GM18867 (cell line): ENCODE measurements around the gene SEMG1.

ENCODE experiments used
- ATAC-seq: cut with Tn5 transposase; IDR thresholded peaks from one replicate; pipeline ENCODE4 v1.9.1; 2021; ENCODE audit warnings: mild to moderate bottlenecking, moderate library complexity; ENCODE audit not compliant: unreplicated experiment

SEMG1 gene

DNA sequence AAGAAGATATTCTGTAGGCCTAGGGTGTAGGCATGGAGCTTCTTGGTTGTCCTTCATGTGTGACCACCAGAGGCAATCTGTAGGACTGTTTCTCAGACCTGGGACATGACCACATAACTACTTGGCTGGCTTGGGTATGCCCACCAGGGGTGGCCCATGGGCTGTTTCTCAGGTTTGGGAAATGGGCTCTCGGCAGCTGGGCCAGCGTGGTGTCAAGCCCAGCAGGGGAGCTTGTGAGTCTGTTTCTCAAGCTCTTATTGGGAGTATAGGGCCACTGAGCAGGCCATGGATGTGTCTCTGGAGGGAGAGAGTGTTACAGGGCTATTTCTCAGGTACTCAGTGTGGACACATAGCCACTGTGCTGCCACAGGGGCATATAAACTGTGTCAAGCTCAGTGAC, 11.8 kb downstream of the SEMG1 start:
- no peak for ATAC-seq

- ATAC-seq, result no peak
Measured at GRCh38 chr20:45221076-45221475, 14.2 kb downstream of the SEMG1 start, which contains the start of gene SEMG2. Gene SEMG2 (plus strand): TSS chr20:45221373. CDS start chr20:45221390, 17 bp downstream.

- ATAC-seq, result no peak
Measured at GRCh38 chr20:45223136-45223535, 16.3 kb downstream of the SEMG1 start.

DNA sequence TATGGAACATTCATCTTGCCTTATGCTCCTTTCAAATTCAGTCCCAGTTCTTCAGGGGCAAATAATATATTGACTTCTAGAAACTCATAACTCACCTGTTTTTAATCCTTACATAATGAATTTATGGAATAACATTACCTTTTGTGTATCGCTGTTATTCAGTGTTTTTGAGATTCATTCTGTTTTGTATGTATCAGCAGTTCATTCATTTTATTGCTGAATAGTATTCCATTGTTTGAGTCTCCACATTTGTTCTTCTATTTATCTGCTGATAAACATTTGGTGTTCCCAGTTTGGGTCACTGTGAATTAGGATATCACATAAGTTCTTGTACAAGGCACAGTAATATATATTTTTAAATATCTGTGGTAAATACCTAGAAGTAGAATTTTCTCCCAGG, 19.5 kb downstream of the SEMG1 start:
- no peak for ATAC-seq

GRCh38 chr20:45229264-45230056, 22.6 kb downstream of the SEMG1 start:
- ATAC-seq, result no peak

DNA sequence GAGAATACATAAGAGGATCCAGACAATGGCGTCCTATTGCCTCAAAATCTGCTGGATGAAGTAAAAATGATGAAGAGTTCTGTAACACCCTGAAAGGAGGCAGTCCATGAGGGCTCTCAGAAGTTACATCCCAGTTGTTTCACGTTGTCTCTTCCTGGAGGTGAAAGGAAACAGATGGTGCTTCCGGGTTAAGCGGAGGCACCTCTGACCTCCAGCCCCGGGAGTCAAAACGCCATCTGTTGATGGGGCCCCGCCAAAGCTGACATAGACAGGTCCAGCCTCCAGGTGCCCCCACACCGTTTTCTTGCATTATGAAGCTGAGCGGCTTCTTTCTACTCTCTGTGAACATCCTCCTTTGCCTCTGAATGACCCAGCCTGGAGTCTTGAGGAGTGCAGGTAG, 23.8 kb downstream of the SEMG1 start:
- no peak for ATAC-seq

GRCh38 chr20:45235995-45236394, 29.2 kb downstream of the SEMG1 start:
- no peak for ATAC-seq

GRCh38 chr20:45238139-45238538, 31.3 kb downstream of the SEMG1 start:
- ATAC-seq, result no peak

- no peak for ATAC-seq
Measured at GRCh38 chr20:45246109-45246508, 39.3 kb downstream of the SEMG1 start.

DNA sequence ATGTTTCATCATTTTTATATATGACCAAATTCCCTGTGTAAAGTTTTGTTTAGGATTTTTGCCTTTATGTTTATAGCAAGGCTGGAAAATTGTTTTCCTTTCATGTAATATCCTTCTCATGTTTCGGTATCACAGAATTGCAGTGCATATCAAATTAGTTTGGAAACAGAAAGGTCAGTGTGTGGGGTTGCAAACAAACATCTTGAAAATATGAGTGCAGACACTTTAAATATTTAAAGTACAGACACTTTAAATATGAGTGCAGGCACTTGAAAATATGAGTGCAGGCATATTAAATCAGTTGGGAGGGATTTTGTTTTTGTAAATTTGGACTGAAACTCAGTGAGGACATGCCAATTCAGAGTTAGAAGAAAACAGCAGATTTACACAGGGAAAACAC, 41.0 kb downstream of the SEMG1 start:
- no peak for ATAC-seq

- no peak for ATAC-seq
Measured at GRCh38 chr20:45248609-45249008, 41.8 kb downstream of the SEMG1 start.

DNA sequence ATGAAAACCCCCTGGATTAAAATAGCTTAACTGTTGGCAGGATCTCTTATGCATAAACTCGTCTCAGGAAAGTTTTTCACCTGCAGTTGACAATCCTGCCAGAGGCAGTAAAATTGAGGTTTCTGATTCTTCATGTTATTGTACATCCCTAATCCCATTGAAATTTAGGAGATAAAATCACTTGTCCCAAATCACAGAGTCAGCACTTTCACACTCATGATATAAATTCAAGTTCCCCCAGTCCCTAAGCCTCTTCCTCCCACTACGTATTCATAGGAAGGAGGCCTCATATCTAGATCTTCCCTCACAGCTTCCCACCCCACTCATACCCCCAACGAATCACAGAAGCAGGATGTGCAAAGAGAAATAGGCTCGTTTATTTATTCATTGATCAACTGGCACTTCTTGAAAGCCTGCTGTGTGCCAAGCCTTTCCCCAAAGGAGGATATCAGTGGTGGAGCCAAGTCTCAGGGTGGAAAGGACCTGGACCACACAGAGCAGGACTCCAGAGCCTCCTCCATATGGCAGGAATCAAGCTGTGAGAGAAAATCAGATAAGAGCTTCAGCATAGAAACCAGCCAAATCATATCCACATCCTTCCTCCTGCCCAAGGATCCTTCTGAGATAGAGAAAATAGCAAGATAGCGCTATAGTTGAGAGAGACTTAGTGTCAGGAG, 45.2 kb downstream of the SEMG1 start:
- no peak for ATAC-seq

GRCh38 chr20:45253261-45253660, 46.4 kb downstream of the SEMG1 start:
- ATAC-seq, result no peak

GRCh38 chr20:45254383-45255262, 47.8 kb downstream of the SEMG1 start, which contains the start of gene SLPI:
Gene SLPI (minus strand): TSS chr20:45254564. CDS start chr20:45254543, 21 bp downstream.
- peak; percentile 66 for ATAC-seq

DNA sequence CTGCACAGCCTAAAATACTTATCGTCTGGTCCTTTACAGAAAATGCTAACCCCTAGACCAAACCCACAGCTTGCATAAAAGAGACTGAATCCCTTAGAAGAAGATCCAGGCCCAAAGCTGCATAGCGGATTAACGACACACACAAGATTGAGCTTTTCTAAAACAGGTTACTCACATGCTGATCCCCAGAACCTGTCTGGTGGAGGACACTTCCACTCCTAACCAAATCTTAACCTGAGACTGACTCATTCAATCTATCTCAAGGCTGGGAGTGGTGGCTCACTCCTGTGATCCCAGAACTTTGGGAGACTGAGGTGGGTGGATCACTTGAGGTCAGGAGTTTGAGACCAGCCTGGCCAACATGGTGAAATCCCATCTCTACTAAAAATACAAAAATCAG, 50.3 kb downstream of the SEMG1 start:
- no peak for ATAC-seq

GRCh38 chr20:45257711-45258110, 50.9 kb downstream of the SEMG1 start:
- no peak for ATAC-seq

- no peak for ATAC-seq
Measured at GRCh38 chr20:45258259-45258658, 51.4 kb downstream of the SEMG1 start.

DNA sequence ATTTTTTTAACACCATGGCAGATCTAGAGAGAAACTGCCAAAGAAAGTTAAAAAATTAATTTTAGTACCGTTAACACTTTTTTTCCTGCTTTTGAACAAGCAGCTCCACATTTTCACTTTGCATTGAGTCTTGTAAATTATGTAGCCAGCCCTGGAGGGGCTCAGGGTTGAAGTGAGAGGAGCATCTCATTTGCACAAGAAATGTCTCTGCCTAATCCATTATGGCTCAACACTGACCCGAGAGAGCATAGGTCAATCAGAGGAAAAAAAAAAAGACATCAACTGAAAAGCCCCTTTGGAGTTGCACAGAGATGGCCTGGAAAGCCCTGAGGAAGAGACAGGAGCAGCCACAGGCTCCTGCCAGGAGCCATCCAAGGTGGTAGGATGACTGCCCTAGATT, 51.8 kb downstream of the SEMG1 start:
- no peak for ATAC-seq
